ENCODE data around the gene CIDEC. TPM values are rescaled to one million over a fixed set of nuclear protein-coding genes. Genes with fewer than 3 reads are reported as not detected.

CIDEC gene
- total RNA-seq, 1 experiment from 2014 or later = not detected

DNA sequence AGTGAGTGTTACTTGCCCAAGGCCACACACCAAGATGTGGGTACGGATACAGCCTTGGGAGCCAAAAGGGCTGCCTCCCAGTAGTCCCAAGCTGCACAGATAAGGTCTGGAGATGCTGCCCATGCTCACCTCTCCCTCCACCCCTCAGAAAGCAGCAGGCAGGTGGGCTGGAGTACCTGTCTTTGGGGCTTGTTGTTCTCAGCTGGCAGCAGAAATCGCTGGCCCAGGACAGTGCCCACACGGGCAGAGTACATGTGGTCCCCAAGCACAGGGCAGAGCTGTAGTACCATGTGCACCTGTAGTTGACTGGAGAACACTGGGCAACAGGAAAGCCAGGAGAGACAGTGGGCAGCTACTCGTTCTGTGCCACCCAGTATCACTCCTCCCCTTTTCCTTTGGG lies 41.2 kb downstream of the CIDEC start:
- Histone ChIP-seq H3K4me3 (ENCODE audit: low read depth in 2 of 2, low read length in 2 of 2) (no peak overlapping the region), H3K9me3 (ENCODE audit: control insufficient read depth, insufficient read depth, low read depth, low read length) (no peaks in the 10 kb centered on the region), H3K4me1 (ENCODE audit: control insufficient read depth, insufficient read depth, low read length) (no peaks in the 10 kb centered on the region), H3K27me3 (ENCODE audit: control insufficient read depth, insufficient read depth, low read length) (no peaks in the 10 kb centered on the region), H3K36me3 (ENCODE audit: control insufficient read depth, insufficient read depth, low read length) (no peaks in the 10 kb centered on the region; the same call in 1 of the 2 replicates), H3K27ac (ENCODE audit: low read length) (no peak overlapping the region)
- ATAC-seq (no peak), DNase-seq (ENCODE audit: low read depth, low spot score) (no peak)
- in situ Hi-C loops (cut with HindIII; ENCODE audit: low pct_unique_long_range_greater_than_20kb, low sequenced_read_pairs) (no loop called here), intact Hi-C loops (cut with micrococcal nuclease; ENCODE audit: unreplicated experiment) (no loop called here)
- ChIA-PET POLR2A (no interaction called here), CTCF (interaction anchor here (1.0 kb wide), 1 partner anchor 12 kb away, joined by 3 read pairs; no protein-coding TSS in a partner anchor)
- no TSS peak for BruUV-seq (replicated peaks)
- TF ChIP-seq, protein P1, sequence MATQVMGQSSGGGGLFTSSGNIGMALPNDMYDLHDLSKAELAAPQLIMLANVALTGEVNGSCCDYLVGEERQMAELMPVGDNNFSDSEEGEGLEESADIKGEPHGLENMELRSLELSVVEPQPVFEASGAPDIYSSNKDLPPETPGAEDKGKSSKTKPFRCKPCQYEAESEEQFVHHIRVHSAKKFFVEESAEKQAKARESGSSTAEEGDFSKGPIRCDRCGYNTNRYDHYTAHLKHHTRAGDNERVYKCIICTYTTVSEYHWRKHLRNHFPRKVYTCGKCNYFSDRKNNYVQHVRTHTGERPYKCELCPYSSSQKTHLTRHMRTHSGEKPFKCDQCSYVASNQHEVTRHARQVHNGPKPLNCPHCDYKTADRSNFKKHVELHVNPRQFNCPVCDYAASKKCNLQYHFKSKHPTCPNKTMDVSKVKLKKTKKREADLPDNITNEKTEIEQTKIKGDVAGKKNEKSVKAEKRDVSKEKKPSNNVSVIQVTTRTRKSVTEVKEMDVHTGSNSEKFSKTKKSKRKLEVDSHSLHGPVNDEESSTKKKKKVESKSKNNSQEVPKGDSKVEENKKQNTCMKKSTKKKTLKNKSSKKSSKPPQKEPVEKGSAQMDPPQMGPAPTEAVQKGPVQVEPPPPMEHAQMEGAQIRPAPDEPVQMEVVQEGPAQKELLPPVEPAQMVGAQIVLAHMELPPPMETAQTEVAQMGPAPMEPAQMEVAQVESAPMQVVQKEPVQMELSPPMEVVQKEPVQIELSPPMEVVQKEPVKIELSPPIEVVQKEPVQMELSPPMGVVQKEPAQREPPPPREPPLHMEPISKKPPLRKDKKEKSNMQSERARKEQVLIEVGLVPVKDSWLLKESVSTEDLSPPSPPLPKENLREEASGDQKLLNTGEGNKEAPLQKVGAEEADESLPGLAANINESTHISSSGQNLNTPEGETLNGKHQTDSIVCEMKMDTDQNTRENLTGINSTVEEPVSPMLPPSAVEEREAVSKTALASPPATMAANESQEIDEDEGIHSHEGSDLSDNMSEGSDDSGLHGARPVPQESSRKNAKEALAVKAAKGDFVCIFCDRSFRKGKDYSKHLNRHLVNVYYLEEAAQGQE (IDR thresholded peaks at IDR 0.05; ENCODE audit: insufficient read depth in 1 of 2, low read depth in 2 of 2, low read length in 1 of 2) = no peak
- no peak for TF ChIP-seq TCF7L2 (IDR thresholded peaks at IDR 0.05; ENCODE audit: low read depth, low read length)
- TF ChIP-seq, protein P2, sequence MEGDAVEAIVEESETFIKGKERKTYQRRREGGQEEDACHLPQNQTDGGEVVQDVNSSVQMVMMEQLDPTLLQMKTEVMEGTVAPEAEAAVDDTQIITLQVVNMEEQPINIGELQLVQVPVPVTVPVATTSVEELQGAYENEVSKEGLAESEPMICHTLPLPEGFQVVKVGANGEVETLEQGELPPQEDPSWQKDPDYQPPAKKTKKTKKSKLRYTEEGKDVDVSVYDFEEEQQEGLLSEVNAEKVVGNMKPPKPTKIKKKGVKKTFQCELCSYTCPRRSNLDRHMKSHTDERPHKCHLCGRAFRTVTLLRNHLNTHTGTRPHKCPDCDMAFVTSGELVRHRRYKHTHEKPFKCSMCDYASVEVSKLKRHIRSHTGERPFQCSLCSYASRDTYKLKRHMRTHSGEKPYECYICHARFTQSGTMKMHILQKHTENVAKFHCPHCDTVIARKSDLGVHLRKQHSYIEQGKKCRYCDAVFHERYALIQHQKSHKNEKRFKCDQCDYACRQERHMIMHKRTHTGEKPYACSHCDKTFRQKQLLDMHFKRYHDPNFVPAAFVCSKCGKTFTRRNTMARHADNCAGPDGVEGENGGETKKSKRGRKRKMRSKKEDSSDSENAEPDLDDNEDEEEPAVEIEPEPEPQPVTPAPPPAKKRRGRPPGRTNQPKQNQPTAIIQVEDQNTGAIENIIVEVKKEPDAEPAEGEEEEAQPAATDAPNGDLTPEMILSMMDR (IDR thresholded peaks at IDR 0.05) = no peak
- TF ChIP-seq SIN3A (IDR thresholded peaks at IDR 0.05; ENCODE audit: borderline replicate concordance, insufficient read depth, low read depth, low read length) = no peak
- no peak for TF ChIP-seq POLR2AphosphoS5 (IDR thresholded peaks at IDR 0.05; ENCODE audit: low read depth, low read length)

DNA sequence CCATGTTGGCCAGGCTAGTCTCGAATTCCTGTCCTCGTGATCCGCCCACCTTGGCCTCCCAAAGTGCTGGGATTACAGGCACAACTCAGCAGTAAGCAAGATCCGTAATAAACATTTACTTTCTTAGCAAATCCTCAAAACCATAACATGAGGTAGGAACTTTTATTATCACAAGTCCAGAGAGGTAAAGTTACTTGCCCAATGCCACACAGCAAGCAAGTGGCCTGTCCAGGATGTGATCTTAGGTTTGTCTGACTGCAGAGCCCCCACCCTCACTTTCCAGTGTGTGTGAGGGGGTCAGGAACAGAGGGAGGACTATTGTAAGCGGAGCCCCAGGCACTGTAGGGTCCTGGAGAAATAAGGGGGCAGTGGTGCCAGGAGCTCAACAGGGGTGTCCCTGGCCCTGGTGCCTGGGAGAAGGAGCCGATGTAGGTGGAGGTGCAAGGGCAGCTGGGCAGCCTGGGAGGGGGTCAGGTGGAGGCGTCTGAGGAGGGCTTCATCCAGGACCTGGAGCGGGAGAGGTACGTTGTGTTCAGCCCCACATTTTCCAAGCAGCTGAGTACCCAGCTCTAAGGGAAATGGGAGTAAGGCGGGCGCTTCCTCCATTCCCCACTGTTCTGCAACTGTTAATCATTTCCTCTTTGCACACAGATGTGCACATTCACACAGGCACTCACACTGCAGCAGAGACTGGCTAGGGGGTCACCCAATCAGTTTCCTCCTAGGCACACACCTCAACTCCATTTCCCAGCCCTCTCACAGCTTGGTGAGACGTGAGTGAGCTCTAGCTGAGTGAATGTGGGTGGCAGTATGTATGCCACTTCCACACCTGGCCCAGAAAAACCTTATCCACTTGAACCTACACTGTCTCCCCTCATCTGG lies 42.1 kb downstream of the CIDEC start:
- ChIA-PET POLR2A (interaction anchor here (0.5 to 0.7 kb wide), 2 partner anchors 9 to 36 kb away, joined by 3 read pairs; no protein-coding TSS in a partner anchor), CTCF (no interaction called here)
- no peaks in the 10 kb centered on the region for H3K9me3 ChIP-seq (ENCODE audit: control insufficient read depth, insufficient read depth, low read depth, low read length)
- in situ Hi-C loops (cut with HindIII; ENCODE audit: low pct_unique_long_range_greater_than_20kb, low sequenced_read_pairs) (no loop called here), intact Hi-C loops (cut with micrococcal nuclease; ENCODE audit: unreplicated experiment) (no loop called here)
- TF ChIP-seq TCF7L2 (IDR thresholded peaks at IDR 0.05; ENCODE audit: low read depth, low read length) (no peak), SIN3A (IDR thresholded peaks at IDR 0.05; ENCODE audit: borderline replicate concordance, insufficient read depth, low read depth, low read length) (no peak), POLR2AphosphoS5 (IDR thresholded peaks at IDR 0.05; ENCODE audit: low read depth, low read length) (no peak)
- TF ChIP-seq, protein P2 (IDR thresholded peaks at IDR 0.05) = no peak
- TF ChIP-seq, protein P1 (IDR thresholded peaks at IDR 0.05; ENCODE audit: insufficient read depth in 1 of 2, low read depth in 2 of 2, low read length in 1 of 2) = no peak
- ATAC-seq = peak; percentile 36; the same call in 1 of the 2 replicates
- H3K4me1 ChIP-seq (ENCODE audit: control insufficient read depth, insufficient read depth, low read length) = no peaks in the 10 kb centered on the region
- no peak overlapping the region for H3K27ac ChIP-seq (ENCODE audit: low read length)
- no peak overlapping the region for H3K4me3 ChIP-seq (ENCODE audit: low read depth in 2 of 2, low read length in 2 of 2)
- no peak for DNase-seq (ENCODE audit: low read depth, low spot score)
- H3K36me3 ChIP-seq (ENCODE audit: control insufficient read depth, insufficient read depth, low read length) = no peaks in the 10 kb centered on the region
- no TSS peak for BruUV-seq (replicated peaks)
- no peaks in the 10 kb centered on the region for H3K27me3 ChIP-seq (ENCODE audit: control insufficient read depth, insufficient read depth, low read length)
